ENCODE measurements around the gene CELSR1.

Gene CELSR1

GRCh38 chr22:46579751-46580449 is 42.5 kb upstream of the CELSR1 start:
- no peak overlapping the region for H3K4me3 ChIP-seq (ENCODE audit: low read length)
- H3K4me1 ChIP-seq (ENCODE audit: insufficient read depth, low read length) = peaks cover 13% of the 10 kb centered on the region
- H3K27ac ChIP-seq (ENCODE audit: low read length) = no peak overlapping the region
- no peaks in the 10 kb centered on the region for H3K9me3 ChIP-seq (ENCODE audit: insufficient read depth, low read depth, low read length)
- no peak overlapping the region for H3K9ac ChIP-seq (ENCODE audit: low read depth, low read length)
- H3K36me3 ChIP-seq (ENCODE audit: insufficient read depth, low read depth, low read length) = no peaks in the 10 kb centered on the region
- peaks cover 28% of the 10 kb centered on the region; the same call in 1 of the 2 replicates for H3K27me3 ChIP-seq (ENCODE audit: insufficient read depth, low read length)

- Histone ChIP-seq H3K27ac (ENCODE audit: low read length) (no peak overlapping the region), H3K27me3 (ENCODE audit: insufficient read depth, low read length) (peaks cover 23% of the 10 kb centered on the region; the same call in 1 of the 2 replicates), H3K4me1 (ENCODE audit: insufficient read depth, low read length) (peaks cover 6% of the 10 kb centered on the region), H3K4me3 (ENCODE audit: low read length) (no peak overlapping the region), H3K9ac (ENCODE audit: low read depth, low read length) (no peak overlapping the region), H3K36me3 (ENCODE audit: insufficient read depth, low read depth, low read length) (no peaks in the 10 kb centered on the region), H3K9me3 (ENCODE audit: insufficient read depth, low read depth, low read length) (no peaks in the 10 kb centered on the region)
These were observed 41.6 kb upstream of the CELSR1 start for GRCh38 chr22:46578824-46579561.

DNA sequence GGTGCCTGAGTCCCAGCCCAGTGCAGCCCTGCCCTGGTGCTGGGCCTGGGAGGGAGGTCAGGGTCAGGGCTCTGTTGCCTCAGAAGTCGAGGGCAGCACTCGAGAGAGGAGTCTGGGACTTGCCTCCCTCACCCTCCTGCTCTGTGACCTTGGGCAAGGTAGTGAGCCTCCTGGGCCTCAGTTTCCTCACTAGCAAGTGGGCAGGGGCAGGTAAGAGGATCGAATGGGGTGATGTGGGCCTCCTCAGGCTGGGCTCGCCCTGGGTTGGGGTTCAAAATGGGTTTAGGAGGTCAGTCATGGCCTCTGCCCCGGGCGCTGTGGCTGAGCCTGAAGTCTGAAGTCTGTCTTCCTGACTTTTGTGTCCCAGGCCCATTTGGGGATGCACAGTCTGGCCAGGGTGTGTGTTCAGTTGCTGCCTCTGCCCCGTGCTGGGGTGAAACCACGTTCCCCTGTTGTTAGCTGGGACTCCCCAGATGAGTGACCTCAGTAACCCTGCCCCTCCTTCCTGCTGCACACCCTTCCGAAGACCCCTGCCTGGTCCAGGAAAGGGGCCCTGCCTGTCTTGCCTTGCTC is 40.9 kb upstream of the CELSR1 start:
- Histone ChIP-seq H3K9me3 (ENCODE audit: insufficient read depth, low read depth, low read length) (no peaks in the 10 kb centered on the region), H3K9ac (ENCODE audit: low read depth, low read length) (peak overlapping the region; percentile 1; the same call in 1 of the 2 replicates), H3K27ac (ENCODE audit: low read length) (no peak overlapping the region), H3K4me3 (ENCODE audit: low read length) (peak overlapping the region; percentile 66; the same call in 1 of the 2 replicates), H3K36me3 (ENCODE audit: insufficient read depth, low read depth, low read length) (no peaks in the 10 kb centered on the region), H3K27me3 (ENCODE audit: insufficient read depth, low read length) (peaks cover 23% of the 10 kb centered on the region; the same call in 1 of the 2 replicates), H3K4me1 (ENCODE audit: insufficient read depth, low read length) (peaks cover 6% of the 10 kb centered on the region)

DNA sequence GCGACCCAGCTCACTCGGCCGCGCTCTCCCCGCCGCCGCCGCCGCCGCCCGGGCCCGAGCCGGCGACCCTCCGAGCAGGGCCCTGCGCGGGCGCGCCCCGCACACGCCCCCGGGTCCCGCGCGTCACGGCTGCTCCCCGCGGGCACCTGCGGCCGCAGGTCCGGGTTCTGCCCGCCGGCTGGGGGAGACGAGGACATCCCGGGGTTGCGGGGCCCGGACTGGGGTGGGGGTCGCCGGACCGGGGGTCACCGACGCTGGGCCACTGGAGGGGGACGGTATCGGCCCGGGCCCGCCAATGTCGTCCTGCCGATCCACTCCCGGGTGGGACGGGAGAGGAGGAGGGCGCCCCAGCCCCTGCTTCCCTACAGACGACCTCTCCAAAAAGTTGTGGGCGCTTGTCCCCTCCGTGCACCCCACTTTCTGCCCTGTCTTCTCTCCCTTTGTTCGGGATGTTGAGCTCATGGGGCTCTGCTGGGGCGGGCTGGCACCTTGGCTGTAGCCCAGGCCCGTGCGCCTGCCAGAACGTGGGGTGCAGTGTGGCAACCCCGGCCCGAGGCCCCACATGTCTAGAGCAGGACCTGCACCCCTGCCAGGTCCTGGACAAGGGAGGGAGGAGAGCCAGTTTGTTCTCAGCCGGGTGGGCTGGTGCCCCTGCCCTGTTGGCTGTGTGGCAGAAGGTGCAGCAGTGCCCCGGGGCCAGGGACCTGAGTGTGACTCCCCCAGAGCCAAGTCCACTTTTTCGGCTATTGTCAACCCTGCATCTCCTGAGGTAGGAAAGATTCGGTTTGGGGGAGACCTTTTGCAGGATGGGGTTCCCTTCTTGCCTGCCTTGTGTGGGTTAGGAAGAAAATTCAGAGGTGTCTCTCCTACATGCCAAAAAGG is 40.2 kb upstream of the CELSR1 start:
- Histone ChIP-seq H3K27me3 (ENCODE audit: insufficient read depth, low read length) (peaks cover 23% of the 10 kb centered on the region; the same call in 1 of the 2 replicates), H3K36me3 (ENCODE audit: insufficient read depth, low read depth, low read length) (no peaks in the 10 kb centered on the region), H3K9me3 (ENCODE audit: insufficient read depth, low read depth, low read length) (no peaks in the 10 kb centered on the region), H3K4me1 (ENCODE audit: insufficient read depth, low read length) (peaks cover 6% of the 10 kb centered on the region), H3K27ac (ENCODE audit: low read length) (no peak overlapping the region), H3K9ac (ENCODE audit: low read depth, low read length) (peak overlapping the region; percentile 1; the same call in 1 of the 2 replicates), H3K4me3 (ENCODE audit: low read length) (peak overlapping the region; percentile 66)

DNA sequence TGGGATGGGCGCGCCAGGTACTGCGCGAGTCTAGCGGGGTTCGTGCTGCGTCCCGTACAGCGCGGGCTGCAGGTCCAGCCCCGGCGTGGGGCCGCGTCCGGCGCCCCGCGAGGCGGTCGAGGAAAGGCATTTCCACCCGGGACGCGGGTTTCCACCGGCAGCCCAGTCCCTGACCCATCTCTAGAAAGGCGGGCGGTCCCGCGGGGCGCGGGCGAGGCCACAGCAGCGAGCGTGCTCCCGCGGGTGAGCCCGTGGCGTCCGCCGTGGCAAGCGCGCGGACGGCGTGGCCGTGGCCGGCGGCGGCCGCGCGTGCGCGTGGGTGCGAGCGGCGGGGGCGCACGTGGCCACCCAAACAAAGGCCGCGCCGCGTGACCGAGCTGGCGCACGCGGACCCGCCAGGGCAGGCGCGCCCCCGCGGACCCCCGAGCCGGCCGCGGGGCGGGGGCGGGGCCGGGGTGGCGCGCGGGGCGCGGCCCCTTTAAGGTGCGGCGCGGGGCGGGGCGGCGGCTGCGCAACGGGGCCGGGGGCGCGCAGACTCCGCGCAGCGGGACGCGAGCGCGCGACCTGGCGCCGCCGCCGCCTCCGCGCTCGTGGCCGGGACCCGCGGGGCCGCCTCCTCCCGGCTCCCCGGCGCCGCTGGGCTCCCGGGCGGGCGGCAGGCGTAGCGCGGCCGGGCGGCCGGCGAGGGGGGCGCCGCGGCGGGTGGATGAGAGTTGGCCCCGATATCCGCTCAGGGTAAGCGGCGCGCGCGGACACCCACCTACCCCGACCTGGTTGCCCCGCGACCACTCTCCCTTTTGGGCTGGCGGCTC is 39.3 kb upstream of the CELSR1 start:
- Histone ChIP-seq H3K4me1 (ENCODE audit: insufficient read depth, low read length) (peaks cover 6% of the 10 kb centered on the region), H3K27ac (ENCODE audit: low read length) (no peak overlapping the region)

GRCh38 chr22:46575911-46576555 is 38.6 kb upstream of the CELSR1 start:
- Histone ChIP-seq H3K4me3 (ENCODE audit: low read length) (peak overlapping the region; percentile 51; the same call in 1 of the 2 replicates), H3K9ac (ENCODE audit: low read depth, low read length) (peak overlapping the region; percentile 52; the same call in 1 of the 2 replicates), H3K27ac (ENCODE audit: low read length) (no peak overlapping the region), H3K9me3 (ENCODE audit: insufficient read depth, low read depth, low read length) (peaks cover 11% of the 10 kb centered on the region; the same call in 1 of the 2 replicates), H3K36me3 (ENCODE audit: insufficient read depth, low read depth, low read length) (no peaks in the 10 kb centered on the region), H3K27me3 (ENCODE audit: insufficient read depth, low read length) (peaks cover 23% of the 10 kb centered on the region; the same call in 1 of the 2 replicates), H3K4me1 (ENCODE audit: insufficient read depth, low read length) (peaks cover 6% of the 10 kb centered on the region)

More for the DNA sequence above, 39.3 kb upstream of the CELSR1 start:
- peak overlapping the region; percentile 52; the same call in 1 of the 2 replicates for H3K9ac ChIP-seq (ENCODE audit: low read depth, low read length)
- peaks cover 23% of the 10 kb centered on the region; the same call in 1 of the 2 replicates for H3K27me3 ChIP-seq (ENCODE audit: insufficient read depth, low read length)
- H3K9me3 ChIP-seq (ENCODE audit: insufficient read depth, low read depth, low read length) = peaks cover 6% of the 10 kb centered on the region; the same call in 1 of the 2 replicates
- peak overlapping the region; percentile 51; the same call in 1 of the 2 replicates for H3K4me3 ChIP-seq (ENCODE audit: low read length)
- no peaks in the 10 kb centered on the region for H3K36me3 ChIP-seq (ENCODE audit: insufficient read depth, low read depth, low read length)

GRCh38 chr22:46574993-46575910 is 37.8 kb upstream of the CELSR1 start:
- Histone ChIP-seq H3K36me3 (ENCODE audit: insufficient read depth, low read depth, low read length) (no peaks in the 10 kb centered on the region), H3K27ac (ENCODE audit: low read length) (no peak overlapping the region), H3K4me1 (ENCODE audit: insufficient read depth, low read length) (peaks cover 6% of the 10 kb centered on the region), H3K9me3 (ENCODE audit: insufficient read depth, low read depth, low read length) (peaks cover 11% of the 10 kb centered on the region; the same call in 1 of the 2 replicates), H3K27me3 (ENCODE audit: insufficient read depth, low read length) (peaks cover 23% of the 10 kb centered on the region; the same call in 1 of the 2 replicates), H3K4me3 (ENCODE audit: low read length) (no peak overlapping the region), H3K9ac (ENCODE audit: low read depth, low read length) (no peak overlapping the region)

GRCh38 chr22:46574438-46574992 is 37.1 kb upstream of the CELSR1 start:
- Histone ChIP-seq H3K9me3 (ENCODE audit: insufficient read depth, low read depth, low read length) (peaks cover 11% of the 10 kb centered on the region; the same call in 1 of the 2 replicates), H3K27me3 (ENCODE audit: insufficient read depth, low read length) (peaks cover 23% of the 10 kb centered on the region; the same call in 1 of the 2 replicates), H3K9ac (ENCODE audit: low read depth, low read length) (no peak overlapping the region), H3K27ac (ENCODE audit: low read length) (no peak overlapping the region), H3K4me3 (ENCODE audit: low read length) (no peak overlapping the region), H3K36me3 (ENCODE audit: insufficient read depth, low read depth, low read length) (no peaks in the 10 kb centered on the region), H3K4me1 (ENCODE audit: insufficient read depth, low read length) (peaks cover 6% of the 10 kb centered on the region)

- no peak overlapping the region for H3K27ac ChIP-seq (ENCODE audit: low read length)
- H3K4me3 ChIP-seq (ENCODE audit: low read length) = no peak overlapping the region
- no peaks in the 10 kb centered on the region for H3K36me3 ChIP-seq (ENCODE audit: insufficient read depth, low read depth, low read length)
- peaks cover 23% of the 10 kb centered on the region; the same call in 1 of the 2 replicates for H3K27me3 ChIP-seq (ENCODE audit: insufficient read depth, low read length)
- peaks cover 11% of the 10 kb centered on the region; the same call in 1 of the 2 replicates for H3K9me3 ChIP-seq (ENCODE audit: insufficient read depth, low read depth, low read length)
- peaks cover 6% of the 10 kb centered on the region for H3K4me1 ChIP-seq (ENCODE audit: insufficient read depth, low read length)
- no peak overlapping the region for H3K9ac ChIP-seq (ENCODE audit: low read depth, low read length)
These were observed 36.5 kb upstream of the CELSR1 start for GRCh38 chr22:46573781-46574437.
